HCT116 (cell line): ENCODE data around the gene CRYGD. TPM values are rescaled to one million over a fixed set of nuclear protein-coding genes. Genes with fewer than 3 reads are reported as not detected.
A peak's percentile ranks its signal among the peaks of the same experiment; 100 is the strongest.

Experiments
- ATAC-seq: fragments of 200-7000 bp; cut with Tn5 transposase; 2 replicates; pipeline ENCODE4 v1.9.1; 2020; ENCODE audit warnings: mild to moderate bottlenecking, moderate library complexity
- BruUV-seq: library from RNA; stranded (reverse); fragments of 400-500 nt; replicated peaks from 2 replicates; lab custom pipeline; 2021; lab: Mats Ljungman, UMichigan
- CTCF ChIA-PET: fragments of 300-600 bp; sonication (Branson Sonifier 250); formaldehyde crosslinking; loops from one replicate; lab custom pipeline; 2021; ENCODE audit warnings: antibody characterized with exemption; lab: Charles Lee
- POLR2A ChIA-PET: fragments of 300-600, 350-600 bp; sonication (Branson Sonifier 250); formaldehyde crosslinking; loops from one replicate; lab custom pipeline; 2021; ENCODE audit warnings: antibody characterized with exemption; lab: Charles Lee
- RAD21 ChIA-PET, 2 experiments: fragments of 300-600 bp; sonication (Branson Sonifier 250); formaldehyde crosslinking; loops; one replicate each; lab custom pipeline; 2023; ENCODE audit warnings: low total read pairs in 2 of 2; ENCODE audit not compliant: uncharacterized antibody in 2 of 2, unreplicated experiment in 2 of 2, low non-redundant PET in 1 of 2; lab: Charles Lee
- DNase-seq: peaks from one replicate; pipeline ENCODE4 v3.0.0-alpha.2; 2010; ENCODE audit warnings: low read depth, low spot score
- H2AFZ ChIP-seq: fragments of 200-600 bp; shearing (Covaris generic), sonication (generic); 2 replicates; pipeline ENCODE4 v1.6.1; 2017; ENCODE audit warnings: low read depth, mixed run types, mixed read lengths, antibody characterized with exemption, low read length; ENCODE audit not compliant: poor library complexity, severe bottlenecking
- H3K27ac ChIP-seq: 2 replicates; pipeline ENCODE4 v1.5.1; 2012; ENCODE audit warnings: low read depth, low read length
- H3K27me3 ChIP-seq: fragments of 200-600 bp; sonication (generic); 2 replicates; pipeline ENCODE4 v1.6.1; 2016; ENCODE audit warnings: mixed run types, low read length, mixed read lengths; ENCODE audit not compliant: insufficient read depth
- H3K36me3 ChIP-seq, 2 experiments: fragments of 200-500 bp in 1 of 2; fragments of 200-600 bp in 1 of 2; sonication (Bioruptor generic) in 1 of 2; sonication (generic) in 1 of 2; 2 replicates each; pipeline versions ENCODE4 v1.5.1 to v1.6.1; 2014 to 2016; ENCODE audit warnings: low read length in 2 of 2, inconsistent platforms in 1 of 2, mixed read lengths in 1 of 2, mixed run types in 1 of 2; ENCODE audit not compliant: insufficient read depth in 2 of 2, control insufficient read depth in 1 of 2
- H3K4me1 ChIP-seq, 2 experiments: fragments of 200-600 bp in 1 of 2; sonication (generic) in 1 of 2; 2 replicates each; pipeline versions ENCODE4 v1.5.1 to v1.6.1; 2012 to 2017; ENCODE audit warnings: low read length in 2 of 2, inconsistent platforms in 1 of 2, mild to moderate bottlenecking in 1 of 2, mixed read lengths in 1 of 2, mixed run types in 1 of 2, moderate library complexity in 1 of 2; ENCODE audit not compliant: insufficient read depth in 2 of 2, control insufficient read depth in 1 of 2
- H3K4me2 ChIP-seq: fragments of 200-600 bp; sonication (generic); 2 replicates; pipeline ENCODE4 v1.6.1; 2017; ENCODE audit warnings: mixed run types, low read length, mixed read lengths
- H3K4me3 ChIP-seq, 2 experiments: fragments of 200-600 bp in 1 of 2; sonication (generic) in 1 of 2; replicated peaks in 1 of 2; 2 replicates each; pipeline ENCODE4 v1.5.1; 2011 to 2016; ENCODE audit warnings: low read length in 2 of 2, control low read depth in 1 of 2, low read depth in 1 of 2, mild to moderate bottlenecking in 1 of 2, mixed read lengths in 1 of 2, mixed run types in 1 of 2
- H3K79me2 ChIP-seq: fragments of 200-600 bp; sonication (generic); 2 replicates; pipeline ENCODE4 v1.6.1; 2017; ENCODE audit warnings: mild to moderate bottlenecking, mixed run types, low read length, moderate library complexity, mixed read lengths; ENCODE audit not compliant: insufficient read depth
- H3K9ac ChIP-seq: fragments of 200-600 bp; sonication (generic); 2 replicates; pipeline ENCODE4 v1.6.1; 2016; ENCODE audit warnings: low read length, mixed read lengths
- H3K9me2 ChIP-seq: fragments of 200-600 bp; sonication (generic), shearing (Covaris generic); 2 replicates; pipeline ENCODE4 v1.6.1; 2017; ENCODE audit warnings: mixed run types, mild to moderate bottlenecking, moderate library complexity; ENCODE audit not compliant: insufficient read depth
- H3K9me3 ChIP-seq, 2 experiments: fragments of 200-500 bp in 1 of 2; fragments of 200-600 bp in 1 of 2; sonication (Bioruptor generic) in 1 of 2; sonication (generic) in 1 of 2; 2 replicates each; pipeline ENCODE4 v1.6.1; 2014 to 2017; ENCODE audit warnings: low read length in 2 of 2, mixed read lengths in 2 of 2, inconsistent platforms in 1 of 2, low read depth in 1 of 2, mild to moderate bottlenecking in 1 of 2, mixed run types in 1 of 2, moderate library complexity in 1 of 2; ENCODE audit not compliant: control insufficient read depth in 1 of 2, insufficient read depth in 1 of 2
- H4K20me1 ChIP-seq: fragments of 200-600 bp; sonication (generic), shearing (Covaris generic); 2 replicates; pipeline ENCODE4 v1.6.1; 2017; ENCODE audit warnings: mixed run types, mild to moderate bottlenecking, moderate library complexity; ENCODE audit not compliant: insufficient read depth
- RAD21 ChIP-seq: IDR thresholded peaks from 2 replicates; pipeline ENCODE4 v1.6.1; 2012; ENCODE audit warnings: low read depth, mild to moderate bottlenecking
- ZNF274 ChIP-seq: fragments of 200-500 bp; sonication (Bioruptor generic); IDR thresholded peaks from 2 replicates; pipeline ENCODE4 v1.6.1; 2014; ENCODE audit warnings: mild to moderate bottlenecking, low read depth, low read length, inconsistent platforms
- intact Hi-C: fragments of 100-400 bp; cut with micrococcal nuclease; formaldehyde crosslinking; loops from 2 replicates; pipeline ENCODE4 v1.10.0; 2022
- total RNA-seq: library from RNA; stranded (reverse); gene quantifications from one replicate; pipeline ENCODE4 v1.2.1, GENCODE V29; 2021; ENCODE audit not compliant: unreplicated experiment
- TF ChIP-seq, protein P1 (sequence below), 3 experiments: fragments of 200-600 bp in 1 of 3; sonication (generic) in 1 of 3; IDR thresholded peaks in 2 of 3; conservative IDR thresholded peaks in 1 of 3; 2 replicates each; pipeline ENCODE4 v1.5.1; 2012 to 2017; ENCODE audit warnings: low read depth in 2 of 3, low read length in 2 of 3, antibody characterized with exemption in 1 of 3, borderline replicate concordance in 1 of 3, control low read depth in 1 of 3, mild to moderate bottlenecking in 1 of 3, mixed read lengths in 1 of 3, mixed run types in 1 of 3, moderate library complexity in 1 of 3; ENCODE audit not compliant: insufficient read depth in 1 of 3

Gene CRYGD
- total RNA-seq, 1 experiment from 2014 or later = not detected

- CTCF ChIA-PET = interaction anchor here (1.0 to 3.9 kb wide), 12 partner anchors 12 to 1229 kb away, joined by 3 to 44 read pairs (median 4); partner anchors contain the start of genes IDH1 and PIKFYVE
- Histone ChIP-seq H3K27ac (no peak overlapping the region), H3K27me3 (no peaks in the 10 kb centered on the region), H2AFZ (peak overlapping the region; percentile 8), H3K9me2 (no peaks in the 10 kb centered on the region), H3K4me2 (peak overlapping the region; percentile 36), H3K4me3 (no peak overlapping the region), H4K20me1 (no peaks in the 10 kb centered on the region), H3K9ac (no peak overlapping the region), H3K79me2 (no peaks in the 10 kb centered on the region), H3K36me3 (no peaks in the 10 kb centered on the region), H3K9me3 (no peaks in the 10 kb centered on the region), H3K4me1 (peaks cover 0 to 5% of the 10 kb centered on the region in 2 experiments; a peak in 1 of 4 replicates)
- TF ChIP-seq RAD21 (peak; percentile 83), ZNF274 (no peak)
- TF ChIP-seq, protein P1, sequence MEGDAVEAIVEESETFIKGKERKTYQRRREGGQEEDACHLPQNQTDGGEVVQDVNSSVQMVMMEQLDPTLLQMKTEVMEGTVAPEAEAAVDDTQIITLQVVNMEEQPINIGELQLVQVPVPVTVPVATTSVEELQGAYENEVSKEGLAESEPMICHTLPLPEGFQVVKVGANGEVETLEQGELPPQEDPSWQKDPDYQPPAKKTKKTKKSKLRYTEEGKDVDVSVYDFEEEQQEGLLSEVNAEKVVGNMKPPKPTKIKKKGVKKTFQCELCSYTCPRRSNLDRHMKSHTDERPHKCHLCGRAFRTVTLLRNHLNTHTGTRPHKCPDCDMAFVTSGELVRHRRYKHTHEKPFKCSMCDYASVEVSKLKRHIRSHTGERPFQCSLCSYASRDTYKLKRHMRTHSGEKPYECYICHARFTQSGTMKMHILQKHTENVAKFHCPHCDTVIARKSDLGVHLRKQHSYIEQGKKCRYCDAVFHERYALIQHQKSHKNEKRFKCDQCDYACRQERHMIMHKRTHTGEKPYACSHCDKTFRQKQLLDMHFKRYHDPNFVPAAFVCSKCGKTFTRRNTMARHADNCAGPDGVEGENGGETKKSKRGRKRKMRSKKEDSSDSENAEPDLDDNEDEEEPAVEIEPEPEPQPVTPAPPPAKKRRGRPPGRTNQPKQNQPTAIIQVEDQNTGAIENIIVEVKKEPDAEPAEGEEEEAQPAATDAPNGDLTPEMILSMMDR (IDR thresholded peaks at IDR 0.05 in 2 of 3, conservative IDR thresholded peaks at IDR 0.05 in 1 of 3; ENCODE audit: borderline replicate concordance in 1 of 3, insufficient read depth in 1 of 3, low read depth in 2 of 3, low read length in 2 of 3) = peak; percentile 51 to 74 (median 67)
- no TSS peak for BruUV-seq
- ATAC-seq = peak; percentile 91
- intact Hi-C loops = loop anchor here (1.0 to 10.0 kb wide), 3 partner anchors 60 to 233 kb away; partner anchors contain the start of gene CRYGA
- POLR2A ChIA-PET = interaction anchor here (1.1 to 1.4 kb wide), 2 partner anchors 150 to 153 kb away, joined by 3 to 8 read pairs; partner anchors contain the start of gene IDH1
- peak; percentile 39 for DNase-seq
- RAD21 ChIA-PET = interaction anchor here (1.1 to 1.6 kb wide), 5 partner anchors 9 to 293 kb away, joined by 3 to 12 read pairs (median 5); partner anchors contain the start of gene IDH1 (in 2 of the 2)
These were observed 22.4 kb downstream of the CRYGD start for GRCh38 chr2:208101716-208102631.
